Gastroesophageal sphincter (tissue), 3 donors: ENCODE results near the gene SLC38A3.

ENCODE experiments used
- CTCF ChIP-seq, 4 experiments: fragments of 200-600 bp in 2 of 4; fragments of 450-650 bp in 2 of 4; sonication (generic) in 1 of 4; IDR thresholded peaks; one replicate each; pipeline ENCODE4 v1.5.1; 2017 to 2019; ENCODE audit warnings: antibody characterized with exemption in 4 of 4, mild to moderate bottlenecking in 2 of 4, moderate library complexity in 2 of 4
- POLR2A ChIP-seq, 2 donors: fragments of 450-650 bp; IDR thresholded peaks; one replicate each; pipeline ENCODE4 v1.6.1; 2017; ENCODE audit warnings: antibody characterized with exemption in 2 of 2, mild to moderate bottlenecking in 2 of 2, moderate library complexity in 1 of 2

- TF ChIP-seq CTCF (IDR thresholded peaks at IDR 0.05) (no peak), POLR2A (IDR thresholded peaks at IDR 0.05) (no peak)
Measured at GRCh38 chr3:50266836-50267235, 61.8 kb downstream of the SLC38A3 start.
